ENCODE data around the gene THSD4. TPM values are rescaled to one million over a fixed set of nuclear protein-coding genes. Genes with fewer than 3 reads are reported as not detected.
A peak's percentile ranks its signal among the peaks of the same experiment; 100 is the strongest.
"Not testable (repeated sequence)": the region's sequence is repeated elsewhere in the genome, so short reads cannot be mapped to it uniquely, and the experiment has no call there.

The THSD4 gene
- total RNA-seq, 2 experiments from 2014 or later = not detected

GRCh38 chr15:71435552-71435951, 320.3 kb downstream of the THSD4 start:
- no peaks in the 10 kb centered on the region for H3K9me3 Mint-ChIP-seq (ENCODE audit: insufficient read depth)
- CTCF ChIA-PET = interaction anchor here (1.7 kb wide), 1 partner anchor 8 kb away, joined by 9 read pairs; no protein-coding TSS in a partner anchor
- peaks cover 2% of the 10 kb centered on the region for H3K27me3 Mint-ChIP-seq (ENCODE audit: low read depth)
- no peaks in the 10 kb centered on the region for H3K36me3 Mint-ChIP-seq (ENCODE audit: low read depth)
- no peaks in the 10 kb centered on the region for H3K4me1 Mint-ChIP-seq (ENCODE audit: low read depth)
- H3K27ac Mint-ChIP-seq = no peak overlapping the region
- DNase-seq = no peak
- ATAC-seq = no peak
- POLR2A ChIA-PET = no interaction called here
- H3K4me3 Mint-ChIP-seq = no peak overlapping the region

- ChIA-PET POLR2A (no interaction called here), CTCF (interaction anchor here (1.3 kb wide), 1 partner anchor 50 kb away, joined by 3 read pairs; no protein-coding TSS in a partner anchor)
- H3K27ac Mint-ChIP-seq = no peak overlapping the region
- DNase-seq = no peak
- no peak for ATAC-seq
- H3K4me3 Mint-ChIP-seq = no peak overlapping the region
- no peaks in the 10 kb centered on the region for H3K4me1 Mint-ChIP-seq (ENCODE audit: low read depth)
- peaks cover 5% of the 10 kb centered on the region for H3K27me3 Mint-ChIP-seq (ENCODE audit: low read depth)
- no peaks in the 10 kb centered on the region for H3K36me3 Mint-ChIP-seq (ENCODE audit: low read depth)
- no peaks in the 10 kb centered on the region for H3K9me3 Mint-ChIP-seq (ENCODE audit: insufficient read depth)
These were observed 321.6 kb downstream of the THSD4 start for GRCh38 chr15:71436854-71437253.

- H3K36me3 Mint-ChIP-seq (ENCODE audit: low read depth) = no peaks in the 10 kb centered on the region
- no peak overlapping the region for H3K4me3 Mint-ChIP-seq
- POLR2A ChIA-PET = no interaction called here
- no peak for DNase-seq
- no peaks in the 10 kb centered on the region for H3K4me1 Mint-ChIP-seq (ENCODE audit: low read depth)
- CTCF ChIA-PET = interaction anchor here (1.3 kb wide), 1 partner anchor 51 kb away, joined by 3 read pairs; no protein-coding TSS in a partner anchor
- H3K27ac Mint-ChIP-seq = no peak overlapping the region
- H3K27me3 Mint-ChIP-seq (ENCODE audit: low read depth) = peaks cover 5% of the 10 kb centered on the region
- ATAC-seq = no peak
- no peaks in the 10 kb centered on the region for H3K9me3 Mint-ChIP-seq (ENCODE audit: insufficient read depth)
These were observed 322.1 kb downstream of the THSD4 start for GRCh38 chr15:71437404-71437803.

- Mint-ChIP-seq H3K4me3 (no peak overlapping the region), H3K27me3 (ENCODE audit: low read depth) (peaks cover 5% of the 10 kb centered on the region), H3K27ac (no peak overlapping the region), H3K4me1 (ENCODE audit: low read depth) (no peaks in the 10 kb centered on the region), H3K36me3 (ENCODE audit: low read depth) (no peaks in the 10 kb centered on the region), H3K9me3 (ENCODE audit: insufficient read depth) (no peaks in the 10 kb centered on the region)
- no peak for DNase-seq
- ATAC-seq = no peak
- CTCF ChIA-PET = interaction anchor here (1.5 kb wide), 1 partner anchor 51 kb away, joined by 4 read pairs; no protein-coding TSS in a partner anchor
- POLR2A ChIA-PET = no interaction called here
These were observed 322.6 kb downstream of the THSD4 start for GRCh38 chr15:71437919-71438318.

GRCh38 chr15:71439478-71439877, 324.2 kb downstream of the THSD4 start:
- H3K27ac Mint-ChIP-seq; POLR2A ChIA-PET; H3K9me3 Mint-ChIP-seq (ENCODE audit: insufficient read depth); H3K36me3 Mint-ChIP-seq (ENCODE audit: low read depth); H3K4me1 Mint-ChIP-seq (ENCODE audit: low read depth); ATAC-seq; H3K4me3 Mint-ChIP-seq; H3K27me3 Mint-ChIP-seq (ENCODE audit: low read depth); DNase-seq: not testable (repeated sequence)
- CTCF ChIA-PET = interaction anchor here (1.4 to 1.5 kb wide), 2 partner anchors 53 to 615 kb away, joined by 4 to 8 read pairs; no protein-coding TSS in a partner anchor

GRCh38 chr15:71440489-71441110, 325.3 kb downstream of the THSD4 start:
- no peaks in the 10 kb centered on the region for H3K36me3 Mint-ChIP-seq (ENCODE audit: low read depth)
- H3K9me3 Mint-ChIP-seq (ENCODE audit: insufficient read depth) = no peaks in the 10 kb centered on the region
- peaks cover 8% of the 10 kb centered on the region for H3K27me3 Mint-ChIP-seq (ENCODE audit: low read depth)
- H3K4me1 Mint-ChIP-seq (ENCODE audit: low read depth) = no peaks in the 10 kb centered on the region
- POLR2A ChIA-PET = no interaction called here
- CTCF ChIA-PET = interaction anchor here (1.0 to 1.4 kb wide), 9 partner anchors 11 to 760 kb away, joined by 3 to 11 read pairs (median 3); no protein-coding TSS in a partner anchor
- DNase-seq (no peak), ATAC-seq (no peak)
- H3K4me3 Mint-ChIP-seq = no peak overlapping the region
- no peak overlapping the region for H3K27ac Mint-ChIP-seq

GRCh38 chr15:71443538-71443937, 328.3 kb downstream of the THSD4 start:
- Mint-ChIP-seq H3K36me3 (ENCODE audit: low read depth) (no peaks in the 10 kb centered on the region), H3K27me3 (ENCODE audit: low read depth) (peaks cover 8% of the 10 kb centered on the region), H3K9me3 (ENCODE audit: insufficient read depth) (no peaks in the 10 kb centered on the region), H3K27ac (no peak overlapping the region), H3K4me3 (no peak overlapping the region), H3K4me1 (ENCODE audit: low read depth) (no peaks in the 10 kb centered on the region)
- CTCF ChIA-PET = interaction anchor here (0.7 to 2.5 kb wide), 8 partner anchors 9 to 618 kb away, joined by 3 to 22 read pairs (median 6); no protein-coding TSS in a partner anchor
- POLR2A ChIA-PET = no interaction called here
- ATAC-seq (no peak), DNase-seq (peak; percentile 56)

- H3K9me3 Mint-ChIP-seq (ENCODE audit: insufficient read depth) = no peaks in the 10 kb centered on the region
- POLR2A ChIA-PET = interaction anchor here (0.6 kb wide), 1 partner anchor 40 kb away, joined by 3 read pairs; no protein-coding TSS in a partner anchor
These were observed 328.9 kb downstream of the THSD4 start for GRCh38 chr15:71444032-71444810.

GRCh38 chr15:71444866-71445590, 329.8 kb downstream of the THSD4 start:
- no peak for DNase-seq
- ChIA-PET POLR2A (no interaction called here), CTCF (interaction anchor here (1.5 to 2.5 kb wide), 4 partner anchors 10 to 620 kb away, joined by 9 to 22 read pairs (median 10); no protein-coding TSS in a partner anchor)
- Mint-ChIP-seq H3K4me1 (ENCODE audit: low read depth) (no peaks in the 10 kb centered on the region), H3K27ac (no peak overlapping the region), H3K9me3 (ENCODE audit: insufficient read depth) (no peaks in the 10 kb centered on the region), H3K36me3 (ENCODE audit: low read depth) (no peaks in the 10 kb centered on the region), H3K4me3 (no peak overlapping the region), H3K27me3 (ENCODE audit: low read depth) (peaks cover 8% of the 10 kb centered on the region)
- ATAC-seq = no peak

More at GRCh38 chr15:71444032-71444810, 328.9 kb downstream of the THSD4 start:
- DNase-seq (no peak), ATAC-seq (no peak)
- H3K27me3 Mint-ChIP-seq (ENCODE audit: low read depth) = peaks cover 8% of the 10 kb centered on the region
- H3K4me1 Mint-ChIP-seq (ENCODE audit: low read depth) = no peaks in the 10 kb centered on the region
- no peak overlapping the region for H3K27ac Mint-ChIP-seq
- H3K36me3 Mint-ChIP-seq (ENCODE audit: low read depth) = no peaks in the 10 kb centered on the region
- H3K4me3 Mint-ChIP-seq = no peak overlapping the region
- CTCF ChIA-PET = interaction anchor here (0.7 to 2.5 kb wide), 7 partner anchors 9 to 619 kb away, joined by 3 to 22 read pairs (median 9); no protein-coding TSS in a partner anchor

- DNase-seq = no peak
- ChIA-PET POLR2A (no interaction called here), CTCF (no interaction called here)
These were observed 332.3 kb downstream of the THSD4 start for GRCh38 chr15:71447328-71448250.

GRCh38 chr15:71448688-71449114, 333.4 kb downstream of the THSD4 start:
- Mint-ChIP-seq H3K4me1 (ENCODE audit: low read depth) (no peaks in the 10 kb centered on the region), H3K36me3 (ENCODE audit: low read depth) (no peaks in the 10 kb centered on the region), H3K4me3 (no peak overlapping the region), H3K27me3 (ENCODE audit: low read depth) (no peaks in the 10 kb centered on the region), H3K27ac (no peak overlapping the region), H3K9me3 (ENCODE audit: insufficient read depth) (no peaks in the 10 kb centered on the region)
- CTCF ChIA-PET = no interaction called here
- POLR2A ChIA-PET = no interaction called here
- no peak for ATAC-seq
- peak; percentile 25 for DNase-seq

More at GRCh38 chr15:71447328-71448250, 332.3 kb downstream of the THSD4 start:
- no peaks in the 10 kb centered on the region for H3K9me3 Mint-ChIP-seq (ENCODE audit: insufficient read depth)
- no peaks in the 10 kb centered on the region for H3K36me3 Mint-ChIP-seq (ENCODE audit: low read depth)
- peaks cover 4% of the 10 kb centered on the region for H3K27me3 Mint-ChIP-seq (ENCODE audit: low read depth)
- H3K27ac Mint-ChIP-seq = no peak overlapping the region
- H3K4me3 Mint-ChIP-seq = no peak overlapping the region
- H3K4me1 Mint-ChIP-seq (ENCODE audit: low read depth) = no peaks in the 10 kb centered on the region
- no peak for ATAC-seq

Measured in activated CD8-positive, alpha-beta T cell treated with anti-CD3 and anti-CD28 coated beads, Interleukin-2, amount 10 ng/mL, durations not matched to agents 7 days and 5 days (primary cell).